ENCODE measurements around the gene CATSPERE.
"Not testable (repeated sequence)": the region's sequence is repeated elsewhere in the genome, so short reads cannot be mapped to it uniquely, and the experiment has no call there.

CATSPERE gene

DNA sequence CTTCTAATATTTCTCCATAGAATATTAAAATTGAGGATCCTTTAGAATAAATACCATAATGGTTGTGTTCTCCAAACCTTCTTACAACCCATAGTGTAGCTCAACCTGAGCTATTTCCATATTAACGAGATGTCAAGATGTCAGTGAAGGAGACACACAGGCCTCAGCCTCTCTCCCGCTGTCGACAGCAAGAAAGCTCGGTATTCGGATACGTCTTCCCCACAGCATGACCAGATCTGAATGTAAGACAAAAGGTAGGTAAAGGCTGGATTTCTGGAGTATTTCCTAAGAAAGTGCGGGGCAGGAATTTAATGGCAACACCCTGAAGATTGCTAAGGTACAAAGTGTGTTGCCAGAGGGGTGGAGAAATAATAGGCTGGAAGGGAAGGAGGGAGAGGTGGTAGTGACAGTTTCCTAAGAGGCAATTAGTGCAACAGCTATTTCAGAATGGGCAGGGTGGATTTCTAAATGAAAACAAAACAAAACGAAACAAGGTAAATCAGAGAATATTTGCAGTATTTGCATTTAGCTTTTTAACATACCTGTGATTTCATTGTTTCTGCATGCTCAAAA is 11.1 kb upstream of the CATSPERE start:
- DNase-seq (ENCODE audit: low spot score) = no peak

GRCh38 chr1:244450597-244451538 is 10.2 kb upstream of the CATSPERE start:
- DNase-seq (ENCODE audit: low spot score) = peak; percentile 69

DNA sequence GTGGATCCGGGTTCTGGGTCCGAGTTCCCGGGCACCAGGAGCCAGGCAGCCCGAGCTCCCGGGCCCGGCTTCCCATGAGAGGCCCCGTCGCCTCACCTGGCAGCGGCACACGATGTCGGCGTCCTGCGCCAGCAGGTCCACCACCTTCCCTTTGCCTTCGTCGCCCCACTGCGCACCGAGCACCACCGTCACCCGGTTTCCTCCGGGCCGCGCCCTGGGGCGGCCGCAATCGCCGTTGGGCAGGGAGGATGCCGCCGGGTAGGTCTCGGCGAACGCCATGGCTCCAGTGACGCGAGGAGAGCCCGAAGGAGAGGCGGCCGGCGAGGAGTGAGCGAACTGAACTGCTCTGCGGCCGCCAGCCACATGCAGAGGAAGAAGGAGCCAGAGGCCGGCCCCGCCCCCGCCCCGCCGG is 9.5 kb upstream of the CATSPERE start, which contains the start of gene ADSS2:
TSS of gene ADSS2 (minus strand) at position 371 of the 412 bp plus-strand sequence. CDS start at position 279, 92 bp downstream.
- no peak for DNase-seq (ENCODE audit: low spot score)

- DNase-seq (ENCODE audit: low spot score) = peak; percentile 99
Observed at GRCh38 chr1:244451951-244452795, 8.9 kb upstream of the CATSPERE start.

GRCh38 chr1:244454412-244454811 is 6.7 kb upstream of the CATSPERE start:
- DNase-seq (ENCODE audit: low spot score) = no peak

GRCh38 chr1:244456586-244456985 is 4.5 kb upstream of the CATSPERE start:
- no peak for DNase-seq (ENCODE audit: low spot score)

- no peak for DNase-seq (ENCODE audit: low spot score)
Observed at GRCh38 chr1:244458781-244459180, 2.3 kb upstream of the CATSPERE start.

GRCh38 chr1:244460197-244460596 is 876 bp upstream of the CATSPERE start:
- no peak for DNase-seq (ENCODE audit: low spot score)

DNA sequence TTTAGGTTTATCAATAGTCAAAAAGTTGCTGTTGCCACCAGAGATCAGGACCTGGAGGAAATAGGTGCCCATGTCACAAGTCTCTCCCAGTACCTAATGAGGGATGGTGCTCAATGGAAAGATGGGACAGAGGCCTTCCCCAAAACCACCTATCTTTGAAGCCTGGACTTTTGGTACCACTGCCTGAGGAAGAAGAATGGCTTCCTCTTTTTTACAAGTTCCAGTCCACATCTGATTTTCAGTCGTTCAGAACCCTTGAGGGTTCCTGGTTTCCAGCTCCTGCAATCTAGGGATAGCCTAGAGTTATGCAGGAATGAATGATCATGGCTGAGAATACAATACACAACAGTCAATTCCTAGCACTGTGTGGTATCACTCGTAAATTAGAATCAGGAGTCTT is 5.7 kb downstream of the CATSPERE start:
- DNase-seq (ENCODE audit: low spot score) = no peak

GRCh38 chr1:244473059-244473605 is 12.1 kb downstream of the CATSPERE start:
- no peak for DNase-seq (ENCODE audit: low spot score)

DNA sequence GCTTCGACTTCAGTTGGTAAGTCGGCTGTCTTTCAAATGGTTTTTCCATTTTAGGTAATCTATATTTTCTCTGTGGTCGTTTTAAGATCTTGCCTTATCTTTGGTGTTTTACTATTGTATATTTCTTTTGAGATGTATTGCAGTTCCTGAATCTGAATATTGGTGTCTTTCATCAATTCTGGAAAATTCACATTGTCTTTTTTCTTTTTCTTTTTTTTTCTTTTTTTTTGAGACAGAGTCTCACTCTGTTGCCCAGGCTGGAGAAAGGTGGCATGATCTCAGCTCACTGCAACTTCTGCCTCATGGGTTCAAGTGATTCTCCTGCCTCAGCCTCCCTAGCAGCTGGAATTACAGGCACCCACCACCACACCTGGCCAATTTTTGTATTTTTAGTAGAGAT is 23.9 kb downstream of the CATSPERE start:
- not testable (repeated sequence) for DNase-seq (ENCODE audit: low spot score)

DNA sequence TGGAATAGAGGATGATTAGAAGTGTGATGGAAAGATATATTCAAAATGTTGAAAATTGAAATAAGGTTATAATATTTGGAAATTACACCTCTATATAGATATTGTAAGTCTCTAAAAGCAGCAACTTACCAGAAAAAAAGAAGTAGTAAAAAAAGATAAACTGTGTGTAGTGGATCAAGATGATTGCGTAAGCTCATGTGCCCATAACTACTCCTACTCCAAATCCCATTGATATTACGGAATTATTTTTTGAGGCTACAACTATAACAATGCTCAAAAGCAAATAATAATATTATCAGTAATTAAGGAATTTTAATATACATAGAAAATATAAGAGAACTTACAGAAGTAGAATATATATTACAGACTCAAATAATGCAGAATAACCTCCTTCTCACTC is 33.6 kb downstream of the CATSPERE start:
- no peak for DNase-seq (ENCODE audit: low spot score)

DNA sequence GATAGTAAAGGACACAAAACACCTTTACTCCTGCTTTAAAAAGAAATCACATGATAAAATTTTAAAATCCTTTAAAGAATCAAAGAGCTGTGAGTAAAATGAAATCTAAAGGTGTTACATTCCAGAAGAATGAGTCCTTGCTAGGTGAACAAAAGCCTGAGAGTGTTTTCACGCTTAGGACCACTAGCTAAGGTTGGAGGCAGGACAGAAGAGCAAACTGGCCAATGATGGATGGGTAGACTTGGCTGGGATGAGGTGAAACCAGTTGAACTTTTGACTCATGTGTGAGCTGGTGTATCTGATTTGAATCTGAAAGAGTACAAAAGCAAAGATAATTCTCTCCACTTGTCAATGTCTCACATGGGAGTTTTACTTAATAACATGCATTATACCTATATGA is 35.1 kb downstream of the CATSPERE start:
- DNase-seq (ENCODE audit: low spot score) = no peak

DNA sequence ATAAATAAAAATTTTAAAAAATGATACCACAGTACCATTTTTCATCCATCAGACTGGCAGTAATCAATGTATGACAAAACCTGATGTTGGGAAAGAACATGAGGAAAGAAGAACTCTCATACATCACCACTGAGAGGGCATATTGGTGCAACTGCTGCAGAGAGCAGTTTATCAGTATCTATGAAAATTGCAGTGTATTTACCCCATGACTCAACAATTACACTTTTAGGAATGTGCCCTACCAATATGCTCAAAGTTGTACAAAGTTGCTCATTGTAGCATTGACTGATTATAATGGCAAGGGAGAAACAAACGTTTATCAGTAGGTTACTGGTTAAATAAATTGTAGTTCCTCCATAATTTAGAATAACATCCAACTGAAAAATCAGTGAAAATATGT is 36.7 kb downstream of the CATSPERE start:
- DNase-seq (ENCODE audit: low spot score) = no peak

GRCh38 chr1:244499484-244499883 is 38.4 kb downstream of the CATSPERE start:
- not testable (repeated sequence) for DNase-seq (ENCODE audit: low spot score)

- not testable (repeated sequence) for DNase-seq (ENCODE audit: low spot score)
Observed at GRCh38 chr1:244500515-244500914, 39.4 kb downstream of the CATSPERE start.

DNA sequence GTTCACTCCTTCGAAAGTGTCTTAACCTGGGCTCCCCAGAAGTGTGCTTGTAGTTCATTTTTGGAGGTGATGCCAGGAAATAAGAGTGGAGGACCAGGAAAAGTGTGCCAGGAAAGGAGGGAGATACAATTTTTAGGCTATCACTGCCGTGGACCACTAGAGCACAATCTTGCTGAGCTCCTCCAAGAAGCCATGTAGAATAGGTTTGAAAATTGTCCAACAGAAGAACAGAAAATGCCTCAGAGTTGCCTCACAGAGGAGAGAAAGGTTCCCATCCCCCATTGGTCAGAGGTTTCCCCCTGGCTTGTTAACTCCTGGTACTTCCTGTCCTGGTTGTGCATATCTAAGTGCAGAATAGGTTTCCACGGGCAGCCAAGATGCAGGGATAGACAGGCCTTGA is 41.6 kb downstream of the CATSPERE start:
- DNase-seq (ENCODE audit: low spot score) = no peak

DNA sequence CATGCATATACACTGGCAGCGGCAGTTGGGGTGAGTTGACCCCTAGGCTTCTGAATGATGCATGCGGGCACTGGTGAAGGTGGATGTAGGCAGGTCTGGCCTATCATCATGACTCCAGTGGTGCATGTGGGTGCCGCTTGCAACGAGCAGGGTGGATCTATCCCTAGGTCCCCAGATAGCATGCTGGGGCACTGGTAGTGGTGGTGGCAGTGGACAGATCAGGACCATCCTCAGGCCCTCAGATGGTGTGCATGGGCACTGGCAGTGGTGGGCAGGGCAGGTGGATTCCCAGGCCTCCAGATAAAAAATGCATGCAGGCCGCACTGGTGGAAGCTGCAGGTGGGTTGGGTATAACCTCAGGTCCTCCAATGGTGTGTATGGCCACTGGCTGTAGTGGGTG is 52.4 kb downstream of the CATSPERE start:
- no peak for DNase-seq (ENCODE audit: low spot score)

DNA sequence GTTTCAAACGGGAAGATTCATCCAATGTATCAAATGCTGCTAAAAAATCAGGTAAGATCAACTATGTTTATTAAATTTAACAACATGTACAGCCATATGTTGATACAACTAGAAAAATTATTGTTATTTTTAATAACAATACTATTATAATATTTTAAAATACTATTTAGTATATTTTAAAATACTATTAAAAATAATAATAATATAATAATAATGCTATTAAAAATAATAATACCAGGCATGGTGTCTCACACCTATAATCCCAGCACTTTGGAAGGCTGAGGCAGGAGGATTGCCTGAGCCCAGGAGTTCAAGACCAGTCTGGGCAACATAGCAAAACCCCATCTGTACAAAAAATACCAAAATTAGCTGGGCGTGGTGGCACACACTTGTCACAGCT is 54.6 kb downstream of the CATSPERE start:
- no peak for DNase-seq (ENCODE audit: low spot score)

DNA sequence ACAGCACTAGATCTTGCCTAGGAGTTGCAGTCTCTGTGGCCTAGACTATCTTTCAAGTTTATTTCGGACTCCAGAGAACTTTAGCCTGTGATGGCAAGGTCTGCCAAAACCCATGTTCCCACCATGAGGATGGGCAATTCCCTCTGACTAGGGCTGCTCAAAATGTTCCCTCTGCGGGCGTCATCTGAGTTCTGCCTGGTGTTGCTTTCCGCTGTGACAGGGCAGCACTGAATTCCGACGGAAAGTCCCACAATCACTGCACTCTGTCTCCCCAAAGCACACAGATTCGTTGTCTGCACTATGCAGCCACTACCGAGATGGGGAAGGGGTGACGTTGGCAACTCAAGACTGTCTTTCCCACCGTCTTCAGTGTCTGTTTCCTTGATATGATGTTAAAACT is 75.2 kb downstream of the CATSPERE start:
- DNase-seq (ENCODE audit: low spot score) = no peak

- DNase-seq (ENCODE audit: low spot score) = no peak
Observed at GRCh38 chr1:244545511-244545910, 84.4 kb downstream of the CATSPERE start.

- no peak for DNase-seq (ENCODE audit: low spot score)
Observed at GRCh38 chr1:244548558-244549115, 87.6 kb downstream of the CATSPERE start.
